HepG2 (cell line): ENCODE data around the gene LSM8. TPM values are rescaled to one million over a fixed set of nuclear protein-coding genes. Genes with fewer than 3 reads are reported as not detected.

Source experiments
- ATAC-seq: fragments of 200-7000 bp; cut with Tn5 transposase; 3 replicates; pipeline ENCODE4 v1.9.1; 2020; ENCODE audit warnings: mild to moderate bottlenecking, moderate library complexity
- BruUV-seq: library from RNA; stranded (reverse); fragments of 400-500 nt; replicated peaks from 2 replicates; lab custom pipeline; 2021; lab: Mats Ljungman, UMichigan
- CTCF ChIA-PET: fragments of 300-600 bp; formaldehyde crosslinking; extraction: SDS; loops from one replicate; lab custom pipeline; 2021; ENCODE audit warnings: low total read pairs, inconsistent platforms, low intra/inter-chr PET ratio; lab: Yijun Ruan, JAX
- POLR2A ChIA-PET: fragments of 350-600 bp; sonication (Branson Sonifier 250); formaldehyde crosslinking; loops from one replicate; lab custom pipeline; 2020; ENCODE audit warnings: antibody characterized with exemption, inconsistent platforms; lab: Yijun Ruan, JAX
- DNase-seq: peaks from one replicate; pipeline ENCODE4 v3.0.0-alpha.2; 2015; ENCODE audit warnings: low spot score
- FAIRE-seq: peaks from 3 replicates; lab custom pipeline; 2011; peaks lifted over from hg19 to GRCh38; lab: Jason Lieb, UNC
- H2AFZ ChIP-seq: one replicate; pipeline ENCODE4 v1.6.1; 2011; ENCODE audit warnings: low read length, inconsistent platforms
- H3K27ac ChIP-seq: fragments of 300-600 bp; 3 replicates; pipeline ENCODE4 v1.8.0; 2011; ENCODE audit warnings: mixed run types, mild to moderate bottlenecking, mixed read lengths, low read length, inconsistent platforms; ENCODE audit not compliant: insufficient read depth; ENCODE audit errors: extremely low read length
- H3K27me3 ChIP-seq, 2 experiments: fragments of 200-600 bp in 1 of 2; 2 replicates in 1 of 2; 3 replicates in 1 of 2; pipeline versions ENCODE4 v1.6.0 to v1.8.0; 2011; ENCODE audit warnings: low read length in 2 of 2, mild to moderate bottlenecking in 2 of 2, moderate library complexity in 2 of 2, inconsistent platforms in 1 of 2; ENCODE audit not compliant: insufficient read depth in 2 of 2, control insufficient read depth in 1 of 2
- H3K36me3 ChIP-seq, 2 experiments: fragments of 200-600 bp in 1 of 2; replicated peaks in 1 of 2; 2 replicates in 1 of 2; 3 replicates in 1 of 2; pipeline versions ENCODE4 v1.5.1 to v1.8.0; 2011; ENCODE audit warnings: low read length in 2 of 2, inconsistent platforms in 1 of 2; ENCODE audit not compliant: insufficient read depth in 2 of 2, control insufficient read depth in 1 of 2
- H3K4me1 ChIP-seq: 2 replicates; pipeline ENCODE4 v1.5.1; 2012; ENCODE audit warnings: low read length, inconsistent platforms; ENCODE audit not compliant: insufficient read depth
- H3K4me2 ChIP-seq: 2 replicates; pipeline ENCODE4 v1.6.0; 2011; ENCODE audit warnings: low read depth, low read length, inconsistent platforms
- H3K4me3 ChIP-seq, 3 experiments: fragments of 200-600 bp in 1 of 3; sonication (generic), shearing (Covaris generic) in 1 of 3; replicated peaks in 1 of 3; 2 replicates each; pipeline ENCODE4 v1.5.1; 2011 to 2016; ENCODE audit warnings: low read length in 3 of 3, inconsistent platforms in 2 of 3, low read depth in 2 of 3, mild to moderate bottlenecking in 2 of 3, control low read depth in 1 of 3, mixed read lengths in 1 of 3; ENCODE audit not compliant: insufficient read depth in 1 of 3
- H3K79me2 ChIP-seq: one replicate; pipeline ENCODE4 v1.6.1; 2011; ENCODE audit warnings: low read length, inconsistent platforms; ENCODE audit not compliant: insufficient read depth
- H3K9ac ChIP-seq: 2 replicates; pipeline ENCODE4 v1.6.0; 2011; ENCODE audit warnings: mild to moderate bottlenecking, low read depth, low read length, inconsistent platforms; ENCODE audit not compliant: insufficient read depth
- H3K9me3 ChIP-seq: 2 replicates; pipeline ENCODE4 v1.5.1; 2012; ENCODE audit warnings: mild to moderate bottlenecking, low read length
- H4K20me1 ChIP-seq: 2 replicates; pipeline ENCODE4 v1.6.0; 2011; ENCODE audit warnings: inconsistent platforms, mild to moderate bottlenecking, low read length, moderate library complexity; ENCODE audit not compliant: insufficient read depth
- MZF1 ChIP-seq: sonication (generic); formaldehyde crosslinking; IDR thresholded peaks from 2 replicates; pipeline ENCODE4 v1.8.1; 2023; ENCODE audit warnings: mild to moderate bottlenecking, missing genetic modification reagents, borderline replicate concordance
- PCBP2 ChIP-seq: fragments of 200-400 bp; formaldehyde crosslinking; optimal IDR thresholded peaks from 2 replicates; pipeline ENCODE3; 2018; ENCODE audit warnings: low read length, low read depth; ENCODE audit not compliant: poor library complexity, severe bottlenecking
- PRPF4 ChIP-seq: fragments of 200-400 bp; formaldehyde crosslinking; IDR thresholded peaks from 2 replicates; pipeline ENCODE4 v1.6.1; 2016; ENCODE audit warnings: low read length, low read depth; ENCODE audit not compliant: poor library complexity, severe bottlenecking
- REXO4 ChIP-seq: sonication (generic); formaldehyde crosslinking; IDR thresholded peaks from 2 replicates; pipeline ENCODE4 v1.8.0; 2022; ENCODE audit warnings: missing genetic modification reagents, mild to moderate bottlenecking, borderline replicate concordance
- RXRB ChIP-seq: IDR thresholded peaks from 2 replicates; pipeline ENCODE4 v1.6.1; 2016; ENCODE audit warnings: borderline replicate concordance, missing genetic modification reagents, missing compliant biosample characterization
- SP4 ChIP-seq: sonication (generic); formaldehyde crosslinking; IDR thresholded peaks from 2 replicates; pipeline ENCODE4 v1.8.1; 2023; ENCODE audit warnings: mild to moderate bottlenecking, missing genetic modification reagents
- ZNF546 ChIP-seq: sonication (generic); formaldehyde crosslinking; conservative IDR thresholded peaks from 2 replicates; pipeline ENCODE4 v1.8.1; 2023; ENCODE audit warnings: mild to moderate bottlenecking, missing genetic modification reagents
- ZNF703 ChIP-seq: sonication (generic); formaldehyde crosslinking; IDR thresholded peaks from 2 replicates; pipeline ENCODE4 v1.5.1; 2020; ENCODE audit warnings: missing genetic modification reagents, mild to moderate bottlenecking, moderate library complexity, borderline replicate concordance
- ZSCAN20 ChIP-seq: sonication (generic); formaldehyde crosslinking; IDR thresholded peaks from 2 replicates; pipeline ENCODE4 v1.4.0; 2020; ENCODE audit warnings: missing genetic modification reagents, mild to moderate bottlenecking, borderline replicate concordance
- WGBS: methylation state at CpG from one replicate; pipeline ENCODE4 v1.1.6; 2017; ENCODE audit warnings: low lambda C conversion rate; 5-methylcytosine and 5-hydroxymethylcytosine counted together
- in situ Hi-C: cut with HindIII; loops from 2 replicates; pipeline ENCODE4 v1.10.0; 2017; ENCODE audit warnings: low pct_unique_long_range_greater_than_20kb; ENCODE audit not compliant: extremely low pct_ligation_motif_present
- intact Hi-C: fragments of 100-400 bp; cut with micrococcal nuclease; formaldehyde crosslinking; loops from one replicate; pipeline ENCODE4 v1.10.0; 2022; ENCODE audit not compliant: unreplicated experiment
- polyA plus RNA-seq, 8 experiments: library from polyadenylated mRNA; depleted of rRNA in 3 of 8; stranded (reverse) in 7 of 8; unstranded in 1 of 8; fragments of >200 nt; fragmentation: Illumina TruSeq in 4 of 8; extraction: Trizol in 4 of 8; gene quantifications; 2 replicates each; pipeline versions ENCODE4 v1.2.1 to v1.2.3, GENCODE V29; 2011 to 2016; ENCODE audit warnings: low read depth in 4 of 8, missing spikeins in 1 of 8, mixed read lengths in 1 of 8; ENCODE audit not compliant: insufficient read depth in 1 of 8
- total RNA-seq, 5 experiments: library from RNA; depleted of rRNA; stranded (reverse); fragments of >200 nt; fragmentation: Illumina TruSeq; extraction: Trizol; gene quantifications; 2 replicates each; pipeline ENCODE4 v1.2.3, GENCODE V29; 2016; ENCODE audit warnings: low read depth in 1 of 5
- TF ChIP-seq, protein P1 (sequence below): fragments of 450-650 bp; IDR thresholded peaks from 2 replicates; pipeline ENCODE4 v1.6.1; 2017

Gene LSM8
- total and polyA plus RNA-seq, 2 of the 13 experiments (the other 11 are each of a cell fraction or from before 2014, with no cell fraction given) = 44.3 to 67.3 TPM

DNA sequence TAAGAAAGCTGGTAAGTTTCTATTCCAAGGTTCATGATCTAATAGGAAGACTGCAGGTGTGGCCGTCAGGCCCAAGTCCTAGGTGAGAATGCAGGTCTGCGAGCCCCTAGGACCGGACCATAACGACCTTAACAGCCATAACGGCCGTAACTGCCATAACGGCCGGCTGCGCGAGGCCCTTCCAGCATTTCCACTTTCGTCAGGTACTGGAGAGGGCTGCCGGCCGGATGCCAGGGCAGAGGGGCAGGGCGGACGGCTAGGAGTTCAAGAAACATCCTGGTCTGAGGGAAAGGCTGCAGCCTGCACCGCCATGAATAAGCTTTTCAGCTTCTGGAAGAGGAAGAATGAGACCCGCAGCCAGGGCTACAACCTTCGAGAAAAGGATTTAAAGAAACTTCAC is 40.6 kb downstream of the LSM8 start, which contains the start of gene ANKRD7:
Gene ANKRD7, plus strand, starts transcription at position 184 of the 400 bp plus-strand sequence. Its CDS starts 127 bp downstream, at position 311.
- Histone ChIP-seq H3K4me1 (no peaks in the 10 kb centered on the region), H4K20me1 (no peaks in the 10 kb centered on the region), H3K9ac (no peak within 1 kb of the TSS), H3K27ac (no peak within 1 kb of the TSS), H3K79me2 (no peaks in the 10 kb centered on the region), H2AFZ (no peak within 1 kb of the TSS), H3K9me3 (no peaks in the 10 kb centered on the region), H3K4me2 (no peak within 1 kb of the TSS), H3K36me3 (no peaks in the 10 kb centered on the region), H3K27me3 (no peaks in the 10 kb centered on the region), H3K4me3 (no peak within 1 kb of the TSS)
- ChIA-PET POLR2A (no interaction called here), CTCF (no interaction called here)
- no peak for ATAC-seq
- 60% methylated on average over 8 of the region's 18 CpGs for WGBS
- no TSS peak for BruUV-seq
- in situ Hi-C loops (no loop called here), intact Hi-C loops (no loop called here)
- no peak for FAIRE-seq
- TF ChIP-seq ZNF703 (CRISPR knock-in tag) = no peak
- no peak for TF ChIP-seq ZSCAN20 (CRISPR knock-in tag)
- TF ChIP-seq ZNF546 (CRISPR knock-in tag) = no peak
- no peak for TF ChIP-seq REXO4 (CRISPR knock-in tag)
- no peak for TF ChIP-seq PRPF4
- TF ChIP-seq SP4 = no peak
- no peak for TF ChIP-seq PCBP2
- no peak for TF ChIP-seq RXRB
- TF ChIP-seq, protein P1, sequence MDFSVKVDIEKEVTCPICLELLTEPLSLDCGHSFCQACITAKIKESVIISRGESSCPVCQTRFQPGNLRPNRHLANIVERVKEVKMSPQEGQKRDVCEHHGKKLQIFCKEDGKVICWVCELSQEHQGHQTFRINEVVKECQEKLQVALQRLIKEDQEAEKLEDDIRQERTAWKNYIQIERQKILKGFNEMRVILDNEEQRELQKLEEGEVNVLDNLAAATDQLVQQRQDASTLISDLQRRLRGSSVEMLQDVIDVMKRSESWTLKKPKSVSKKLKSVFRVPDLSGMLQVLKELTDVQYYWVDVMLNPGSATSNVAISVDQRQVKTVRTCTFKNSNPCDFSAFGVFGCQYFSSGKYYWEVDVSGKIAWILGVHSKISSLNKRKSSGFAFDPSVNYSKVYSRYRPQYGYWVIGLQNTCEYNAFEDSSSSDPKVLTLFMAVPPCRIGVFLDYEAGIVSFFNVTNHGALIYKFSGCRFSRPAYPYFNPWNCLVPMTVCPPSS = no peak
- TF ChIP-seq MZF1 (CRISPR knock-in tag) = no peak
- DNase-seq = no peak
